GM12865 (cell line): ENCODE results near the gene GNS.
A peak's percentile ranks its signal among the peaks of the same experiment; 100 is the strongest.

Source experiments
- DNase-seq: peaks from one replicate; pipeline ENCODE4 v3.0.0; 2010; ENCODE audit warnings: low read depth
- H3K4me3 ChIP-seq: 2 replicates; pipeline ENCODE4 v1.5.1; 2011; ENCODE audit warnings: mild to moderate bottlenecking, low read depth, low read length, control low read depth
- TF ChIP-seq, protein P1 (sequence below): IDR thresholded peaks from 2 replicates; pipeline ENCODE4 v1.5.1; 2011; ENCODE audit warnings: low read length, control low read depth, low read depth, inconsistent platforms; ENCODE audit not compliant: insufficient read depth; ENCODE audit errors: missing control alignments

GNS gene

DNA sequence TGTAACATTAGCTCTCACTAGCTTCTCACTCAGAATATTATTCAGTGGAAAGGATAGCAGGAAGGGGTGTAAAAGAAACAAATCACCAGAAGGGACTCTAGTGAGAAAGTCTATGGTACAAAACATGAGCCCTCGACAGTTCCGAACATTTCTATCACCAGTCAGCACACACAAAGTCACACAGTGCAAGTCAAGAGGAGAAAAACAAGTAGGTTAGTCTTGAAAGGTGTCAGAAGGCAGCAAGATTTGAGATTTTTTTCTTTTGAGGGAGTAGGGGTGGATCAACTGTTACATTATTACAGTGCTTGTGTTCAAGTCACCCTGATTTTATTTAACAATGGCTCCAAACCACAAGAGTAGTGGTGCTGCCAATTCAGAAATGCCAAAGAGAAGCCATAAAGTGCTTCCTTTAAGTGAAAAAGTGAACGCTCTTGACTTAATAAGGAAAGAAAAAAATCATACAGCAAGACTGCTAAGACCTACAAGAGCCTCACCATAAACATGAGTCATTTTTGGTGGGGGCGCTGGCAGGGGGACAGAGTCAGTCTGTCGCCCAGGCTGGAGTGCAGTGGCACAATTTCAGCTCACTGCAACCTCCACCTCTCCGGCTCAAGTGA is 42.3 kb downstream of the GNS start:
- TF ChIP-seq, protein P1, sequence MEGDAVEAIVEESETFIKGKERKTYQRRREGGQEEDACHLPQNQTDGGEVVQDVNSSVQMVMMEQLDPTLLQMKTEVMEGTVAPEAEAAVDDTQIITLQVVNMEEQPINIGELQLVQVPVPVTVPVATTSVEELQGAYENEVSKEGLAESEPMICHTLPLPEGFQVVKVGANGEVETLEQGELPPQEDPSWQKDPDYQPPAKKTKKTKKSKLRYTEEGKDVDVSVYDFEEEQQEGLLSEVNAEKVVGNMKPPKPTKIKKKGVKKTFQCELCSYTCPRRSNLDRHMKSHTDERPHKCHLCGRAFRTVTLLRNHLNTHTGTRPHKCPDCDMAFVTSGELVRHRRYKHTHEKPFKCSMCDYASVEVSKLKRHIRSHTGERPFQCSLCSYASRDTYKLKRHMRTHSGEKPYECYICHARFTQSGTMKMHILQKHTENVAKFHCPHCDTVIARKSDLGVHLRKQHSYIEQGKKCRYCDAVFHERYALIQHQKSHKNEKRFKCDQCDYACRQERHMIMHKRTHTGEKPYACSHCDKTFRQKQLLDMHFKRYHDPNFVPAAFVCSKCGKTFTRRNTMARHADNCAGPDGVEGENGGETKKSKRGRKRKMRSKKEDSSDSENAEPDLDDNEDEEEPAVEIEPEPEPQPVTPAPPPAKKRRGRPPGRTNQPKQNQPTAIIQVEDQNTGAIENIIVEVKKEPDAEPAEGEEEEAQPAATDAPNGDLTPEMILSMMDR, result no peak
- no peak overlapping the region for H3K4me3 ChIP-seq
- DNase-seq, result no peak

DNA sequence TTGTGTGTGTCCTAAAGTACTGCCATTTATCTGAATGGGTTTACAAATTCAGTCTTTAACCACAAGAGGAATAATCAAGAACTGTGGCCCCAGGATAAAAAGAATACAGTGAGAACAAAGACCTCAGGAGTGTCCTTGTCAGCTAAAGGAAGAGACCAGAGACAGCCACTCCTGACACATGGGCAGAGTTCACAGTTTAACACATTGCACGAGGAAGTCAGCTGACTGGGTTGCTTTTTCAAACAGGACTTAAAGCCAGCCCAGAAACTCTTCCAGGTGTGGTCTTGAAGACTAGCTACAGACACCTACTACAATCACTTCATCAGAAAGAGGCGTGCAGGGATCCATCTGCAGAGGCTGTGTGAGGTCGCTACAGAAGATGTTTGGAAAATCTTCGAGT is 42.8 kb downstream of the GNS start:
- TF ChIP-seq, protein P1, result no peak
- no peak overlapping the region for H3K4me3 ChIP-seq

DNA sequence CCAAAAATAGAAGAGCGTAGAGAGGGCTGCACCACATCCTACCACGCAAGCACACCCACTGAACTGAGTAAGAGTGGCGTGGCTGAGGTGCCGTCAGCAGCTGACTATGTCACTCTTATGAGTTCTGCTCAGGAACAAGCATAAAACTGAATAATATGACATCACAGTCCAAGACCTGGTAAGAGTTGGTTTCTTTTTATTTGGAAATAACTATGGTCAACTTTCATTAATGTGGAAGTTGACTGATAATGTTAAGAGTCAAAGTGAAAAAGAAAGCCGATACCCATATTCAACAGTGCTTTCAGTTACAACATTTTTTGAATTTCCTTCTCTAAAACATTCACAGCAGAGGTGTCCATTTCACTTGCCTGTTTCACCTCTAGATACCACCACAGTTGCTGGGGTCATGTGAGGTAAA is 44.6 kb downstream of the GNS start:
- H3K4me3 ChIP-seq, result no peak overlapping the region
- peak; percentile 48 for DNase-seq
- TF ChIP-seq, protein P1, result no peak

More for the DNA sequence above, 42.8 kb downstream of the GNS start:
- DNase-seq, result no peak

DNA sequence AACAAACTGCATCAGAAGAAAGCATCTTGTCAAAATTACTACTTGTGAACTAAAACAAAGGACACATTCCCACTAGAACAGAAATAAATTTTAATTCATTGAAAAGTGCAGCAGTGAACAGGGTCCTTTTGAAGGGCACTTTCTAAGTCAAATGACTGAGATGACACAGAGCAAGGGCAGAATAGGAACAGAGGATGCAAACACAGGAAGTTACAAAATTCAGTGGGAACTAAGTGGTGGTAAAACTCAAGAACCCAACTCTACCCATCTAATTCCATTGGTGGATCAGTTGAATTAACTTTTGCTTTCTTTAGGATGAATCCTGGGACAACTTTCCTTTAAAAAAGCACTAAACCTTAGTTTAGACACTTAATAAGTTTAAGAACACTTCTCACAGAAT is 45.8 kb downstream of the GNS start:
- TF ChIP-seq, protein P1, result no peak

DNA sequence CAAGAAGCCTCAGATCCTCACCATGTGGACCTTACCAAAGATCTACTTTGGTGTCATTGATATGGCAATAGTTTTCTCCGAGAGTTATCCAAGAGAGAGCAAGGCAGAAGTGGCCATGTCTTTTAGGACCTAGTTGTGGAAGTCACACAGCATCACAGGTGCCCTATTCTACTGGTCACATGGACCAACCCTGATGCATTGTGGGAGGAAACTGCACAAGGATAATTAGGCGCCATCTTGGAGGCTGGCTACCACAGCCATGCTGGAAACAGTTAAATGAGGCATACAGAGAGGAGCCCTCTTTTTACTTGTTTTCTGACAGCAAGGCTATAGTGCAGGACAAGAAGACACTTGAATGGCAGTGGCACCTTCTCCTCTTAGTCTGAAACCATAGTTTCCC is 49.8 kb downstream of the GNS start:
- H3K4me3 ChIP-seq, result no peak overlapping the region
- TF ChIP-seq, protein P1, result no peak
- no peak for DNase-seq

More for the DNA sequence above, 45.8 kb downstream of the GNS start:
- no peak for DNase-seq
- H3K4me3 ChIP-seq, result no peak overlapping the region

DNA sequence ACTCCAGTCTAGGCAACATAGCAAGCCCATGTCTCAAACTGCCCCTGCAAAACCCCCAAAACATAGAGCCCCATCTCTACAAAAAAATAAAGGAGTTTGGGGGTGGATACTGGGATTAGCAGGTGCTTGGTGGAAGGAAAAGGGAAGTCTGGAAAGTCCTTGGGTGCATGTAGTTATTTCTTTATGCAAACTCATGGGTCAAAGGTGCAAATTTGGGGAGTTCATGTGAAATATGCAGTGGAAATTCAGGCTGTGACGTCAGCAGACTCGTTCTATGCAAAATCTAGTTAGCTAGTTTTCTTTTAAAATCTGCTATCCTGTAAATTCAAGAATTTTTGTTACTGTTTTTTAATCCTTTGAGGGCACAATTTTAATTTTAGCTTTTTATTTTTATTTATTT is 51.3 kb downstream of the GNS start:
- TF ChIP-seq, protein P1, result no peak
- H3K4me3 ChIP-seq, result no peak overlapping the region
- no peak for DNase-seq

DNA sequence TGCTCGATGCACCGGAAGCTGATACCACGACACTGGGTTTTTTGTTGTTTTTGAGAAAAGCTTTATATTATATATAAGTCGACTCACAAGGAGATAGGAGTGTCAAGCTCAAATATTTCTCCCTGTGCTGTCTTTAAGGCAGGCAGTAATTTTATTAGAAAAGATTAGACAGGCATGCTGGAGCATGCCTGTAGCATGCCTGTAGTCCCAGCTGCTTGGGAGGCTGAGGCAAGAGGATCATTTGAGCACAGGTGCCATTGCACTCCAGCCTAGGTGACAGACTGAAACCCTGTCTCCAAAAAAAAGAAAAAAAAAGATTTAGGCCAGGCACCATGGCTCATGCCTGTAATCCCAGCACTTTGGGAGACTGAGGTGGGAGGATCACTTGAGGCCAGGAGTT is 51.8 kb downstream of the GNS start:
- TF ChIP-seq, protein P1, result no peak
- no peak overlapping the region for H3K4me3 ChIP-seq
- DNase-seq, result no peak
